SK-N-MC (cell line): Measurements from ENCODE around the gene STARD4.

Experiments used
- EZH2 ChIP-seq: fragments of 200-600 bp; sonication (generic); IDR thresholded peaks from one replicate; pipeline ENCODE4 v1.6.1; 2017; ENCODE audit warnings: antibody characterized with exemption
- POLR2AphosphoS5 ChIP-seq: IDR thresholded peaks from 2 replicates; pipeline ENCODE4 v1.6.1; 2012; ENCODE audit warnings: mild to moderate bottlenecking, low read depth, low read length, borderline replicate concordance

DNA sequence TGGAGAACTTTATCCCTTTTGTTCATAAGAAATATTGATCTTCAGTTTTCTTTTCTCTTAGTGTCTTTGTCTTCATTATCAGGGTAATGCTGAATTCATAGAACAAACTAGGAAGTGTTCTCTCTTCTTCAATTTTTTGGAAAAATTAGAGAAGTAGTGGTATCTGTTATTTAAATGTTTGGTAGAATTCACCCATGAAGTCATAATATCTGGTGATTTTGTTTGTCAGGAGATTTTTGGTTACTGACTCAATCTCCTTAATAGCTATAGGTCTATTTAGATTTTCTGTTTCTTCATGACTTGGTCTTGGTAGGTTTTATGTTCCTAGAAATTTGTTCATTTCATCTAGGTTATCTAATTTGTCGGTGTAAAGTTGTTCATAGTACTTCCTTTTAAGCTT, 45.4 kb upstream of the STARD4 start:
- TF ChIP-seq EZH2 (no peak), POLR2AphosphoS5 (no peak)
